Measurements from ENCODE around the gene TP53AIP1. TPM values are rescaled to one million over a fixed set of nuclear protein-coding genes. Genes with fewer than 3 reads are reported as not detected.

The TP53AIP1 gene
- total RNA-seq, 2 experiments from 2014 or later, result 0.20 TPM; not detected in 1

DNA sequence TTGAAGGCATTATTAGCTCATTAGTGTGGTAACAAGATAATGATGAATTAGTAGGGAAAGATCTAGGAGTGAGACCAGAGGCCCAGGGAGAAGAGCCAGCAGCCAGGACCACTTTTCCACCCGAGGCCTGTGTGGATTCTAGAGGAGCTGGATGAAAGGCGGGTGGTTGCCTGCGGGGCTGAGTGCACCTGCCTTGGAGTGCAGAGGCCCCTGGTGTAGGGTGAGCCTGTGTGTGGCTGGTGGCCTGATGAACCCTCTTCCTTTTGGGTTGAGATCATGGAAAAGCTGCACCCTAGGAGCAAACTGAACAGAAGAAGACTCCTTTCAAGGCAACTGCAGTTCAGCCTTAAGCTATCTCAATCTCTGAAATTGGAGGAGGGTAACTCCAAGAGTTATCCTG is 5.9 kb upstream of the TP53AIP1 start:
- intact Hi-C loops (cut with DNase I, micrococcal nuclease), result no loop called here
- H3K4me3 ChIP-seq (ENCODE audit: low read length), result no peak overlapping the region
- ChIA-PET CTCF (no interaction called here), POLR2A (no interaction called here)
- H3K36me3 ChIP-seq (ENCODE audit: insufficient read depth, low read length), result no peaks in the 10 kb centered on the region
- H3K9me3 Mint-ChIP-seq, result no peaks in the 10 kb centered on the region
- H3K27me3 Mint-ChIP-seq, result peaks cover 11% of the 10 kb centered on the region
- H3K4me1 Mint-ChIP-seq (ENCODE audit: low read depth), result no peaks in the 10 kb centered on the region
- no peak for DNase-seq
- no peak overlapping the region for H3K27ac Mint-ChIP-seq
- no peak for ATAC-seq (ENCODE audit: poor library complexity)
- no peaks in the 10 kb centered on the region for H3K4me1 ChIP-seq (ENCODE audit: insufficient read depth, low read length)
- peaks cover 0 to 3% of the 10 kb centered on the region in 2 experiments for H3K27me3 ChIP-seq (ENCODE audit: control insufficient read depth in 1 of 2, insufficient read depth in 2 of 2, low read length in 2 of 2)
- H3K9me3 ChIP-seq (ENCODE audit: control insufficient read depth in 1 of 2, insufficient read depth in 1 of 2, low read length in 2 of 2), result no peaks in the 10 kb centered on the region
- H3K4me3 Mint-ChIP-seq, result no peak overlapping the region
- H3K36me3 Mint-ChIP-seq (ENCODE audit: low read depth), result no peaks in the 10 kb centered on the region
- H3K27ac ChIP-seq (ENCODE audit: low read depth in 1 of 2, low read length in 2 of 2), result no peak overlapping the region
- TF ChIP-seq, protein P1, sequence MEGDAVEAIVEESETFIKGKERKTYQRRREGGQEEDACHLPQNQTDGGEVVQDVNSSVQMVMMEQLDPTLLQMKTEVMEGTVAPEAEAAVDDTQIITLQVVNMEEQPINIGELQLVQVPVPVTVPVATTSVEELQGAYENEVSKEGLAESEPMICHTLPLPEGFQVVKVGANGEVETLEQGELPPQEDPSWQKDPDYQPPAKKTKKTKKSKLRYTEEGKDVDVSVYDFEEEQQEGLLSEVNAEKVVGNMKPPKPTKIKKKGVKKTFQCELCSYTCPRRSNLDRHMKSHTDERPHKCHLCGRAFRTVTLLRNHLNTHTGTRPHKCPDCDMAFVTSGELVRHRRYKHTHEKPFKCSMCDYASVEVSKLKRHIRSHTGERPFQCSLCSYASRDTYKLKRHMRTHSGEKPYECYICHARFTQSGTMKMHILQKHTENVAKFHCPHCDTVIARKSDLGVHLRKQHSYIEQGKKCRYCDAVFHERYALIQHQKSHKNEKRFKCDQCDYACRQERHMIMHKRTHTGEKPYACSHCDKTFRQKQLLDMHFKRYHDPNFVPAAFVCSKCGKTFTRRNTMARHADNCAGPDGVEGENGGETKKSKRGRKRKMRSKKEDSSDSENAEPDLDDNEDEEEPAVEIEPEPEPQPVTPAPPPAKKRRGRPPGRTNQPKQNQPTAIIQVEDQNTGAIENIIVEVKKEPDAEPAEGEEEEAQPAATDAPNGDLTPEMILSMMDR (IDR thresholded peaks at IDR 0.05), result no peak

DNA sequence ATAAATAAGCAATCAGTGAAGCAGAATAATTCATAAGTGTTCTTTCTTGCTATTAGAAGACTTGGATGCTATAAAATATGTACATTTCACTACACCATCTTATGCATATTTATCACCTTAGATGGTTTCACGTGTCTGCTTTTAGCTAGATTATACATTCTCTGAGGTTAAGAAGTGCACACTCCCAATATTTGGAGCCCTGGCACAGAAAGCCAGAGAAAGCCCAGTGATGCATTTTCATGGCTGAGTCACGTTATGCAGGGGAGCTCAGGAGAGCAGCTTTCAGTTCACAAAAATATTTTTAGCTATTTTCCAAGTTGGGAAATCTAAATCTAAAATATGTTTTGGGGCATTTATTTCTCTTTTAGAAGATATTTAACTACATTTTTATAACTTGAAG is 5.1 kb upstream of the TP53AIP1 start:
- no peaks in the 10 kb centered on the region for H3K9me3 Mint-ChIP-seq
- CTCF ChIA-PET, result interaction anchor here (1.3 kb wide), 1 partner anchor 9 kb away, joined by 3 read pairs; no protein-coding TSS in a partner anchor
- Histone ChIP-seq H3K27me3 (ENCODE audit: control insufficient read depth in 1 of 2, insufficient read depth in 2 of 2, low read length in 2 of 2) (peaks cover 0 to 3% of the 10 kb centered on the region in 2 experiments), H3K4me3 (ENCODE audit: low read length) (no peak overlapping the region), H3K9me3 (ENCODE audit: control insufficient read depth in 1 of 2, insufficient read depth in 1 of 2, low read length in 2 of 2) (no peaks in the 10 kb centered on the region), H3K36me3 (ENCODE audit: insufficient read depth, low read length) (no peaks in the 10 kb centered on the region), H3K27ac (ENCODE audit: low read depth in 1 of 2, low read length in 2 of 2) (no peak overlapping the region), H3K4me1 (ENCODE audit: insufficient read depth, low read length) (no peaks in the 10 kb centered on the region)
- no peak for DNase-seq
- POLR2A ChIA-PET, result no interaction called here
- no peak for ATAC-seq (ENCODE audit: poor library complexity)
- H3K4me3 Mint-ChIP-seq, result no peak overlapping the region
- TF ChIP-seq, protein P1 (IDR thresholded peaks at IDR 0.05), result no peak
- H3K27me3 Mint-ChIP-seq, result peaks cover 11% of the 10 kb centered on the region
- H3K36me3 Mint-ChIP-seq (ENCODE audit: low read depth), result no peaks in the 10 kb centered on the region
- intact Hi-C loops (cut with DNase I, micrococcal nuclease), result no loop called here
- no peak overlapping the region for H3K27ac Mint-ChIP-seq
- no peaks in the 10 kb centered on the region for H3K4me1 Mint-ChIP-seq (ENCODE audit: low read depth)

DNA sequence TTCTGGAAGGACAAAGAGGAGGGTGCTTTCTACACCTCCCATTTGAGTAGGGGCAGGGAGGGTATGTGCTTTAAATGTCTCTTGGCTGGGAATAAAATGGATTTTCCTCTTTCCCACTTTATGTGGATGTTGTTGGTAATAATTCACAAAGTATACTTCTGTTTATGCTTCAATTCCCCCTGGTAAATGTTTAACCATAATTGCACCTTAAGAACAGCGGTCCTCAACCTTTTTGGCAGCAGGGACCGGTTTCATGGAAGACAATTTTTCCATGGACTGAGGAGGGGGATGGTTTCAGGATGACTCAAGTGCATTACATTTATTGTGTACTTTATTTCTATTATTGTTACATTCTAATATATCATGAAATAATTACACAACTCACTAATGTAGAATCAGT is 4.0 kb upstream of the TP53AIP1 start:
- no peak for ATAC-seq (ENCODE audit: poor library complexity)
- no peak for DNase-seq
- Mint-ChIP-seq H3K36me3 (ENCODE audit: low read depth) (no peaks in the 10 kb centered on the region), H3K27me3 (peaks cover 11% of the 10 kb centered on the region), H3K4me3 (no peak overlapping the region), H3K4me1 (ENCODE audit: low read depth) (no peaks in the 10 kb centered on the region), H3K27ac (no peak overlapping the region), H3K9me3 (no peaks in the 10 kb centered on the region)
- Histone ChIP-seq H3K9me3 (ENCODE audit: control insufficient read depth in 1 of 2, insufficient read depth in 1 of 2, low read length in 2 of 2) (no peaks in the 10 kb centered on the region), H3K27ac (ENCODE audit: low read depth in 1 of 2, low read length in 2 of 2) (no peak overlapping the region), H3K4me3 (ENCODE audit: low read length) (no peak overlapping the region), H3K4me1 (ENCODE audit: insufficient read depth, low read length) (no peaks in the 10 kb centered on the region), H3K36me3 (ENCODE audit: insufficient read depth, low read length) (no peaks in the 10 kb centered on the region), H3K27me3 (ENCODE audit: control insufficient read depth in 1 of 2, insufficient read depth in 2 of 2, low read length in 2 of 2) (peaks cover 0 to 3% of the 10 kb centered on the region in 2 experiments)
- TF ChIP-seq, protein P1 (IDR thresholded peaks at IDR 0.05), result no peak
- ChIA-PET CTCF (no interaction called here), POLR2A (no interaction called here)
- intact Hi-C loops (cut with DNase I, micrococcal nuclease), result no loop called here
